GM12892 (cell line): ENCODE data around the gene CHAC1.

Experiments
- DNase-seq: peaks from one replicate; pipeline ENCODE4 v3.0.0; 2011; ENCODE audit not compliant: insufficient read length
- FAIRE-seq: peaks from 2 replicates; lab custom pipeline; 2011; peaks lifted over from hg19 to GRCh38; lab: Jason Lieb, UNC
- POLR2A ChIP-seq: IDR thresholded peaks from 2 replicates; pipeline ENCODE4 v1.6.1; 2011; ENCODE audit warnings: low read depth, low read length, control low read depth
- POLR2AphosphoS5 ChIP-seq: IDR thresholded peaks from 2 replicates; pipeline ENCODE4 v1.6.1; 2011; ENCODE audit warnings: low read depth, low read length, control low read depth
- TAF1 ChIP-seq: IDR thresholded peaks from 2 replicates; pipeline ENCODE4 v1.6.1; 2011; ENCODE audit warnings: low read depth, mild to moderate bottlenecking, control low read depth, low read length, borderline replicate concordance

Gene CHAC1

DNA sequence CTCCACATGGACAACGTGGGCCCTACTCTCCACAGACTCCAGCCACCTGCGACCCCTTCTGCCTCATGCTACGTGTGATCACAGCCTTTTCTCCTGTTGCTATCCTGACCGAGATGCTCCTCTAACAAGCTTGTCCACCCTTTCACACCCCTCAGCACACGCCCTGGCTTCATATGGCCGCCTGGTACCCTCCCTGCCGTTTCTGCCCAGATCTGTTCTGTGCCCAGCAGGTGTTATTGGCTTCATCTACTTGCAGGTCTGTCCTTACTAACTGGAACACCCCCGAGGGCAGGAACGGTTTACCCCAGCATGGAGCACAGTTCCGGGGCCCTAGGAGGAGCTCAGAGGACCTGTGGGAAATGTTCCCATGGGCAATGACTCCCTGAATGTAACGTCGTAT is 9.9 kb downstream of the CHAC1 start:
- FAIRE-seq (no peak), DNase-seq (no peak)
- no peak for TF ChIP-seq POLR2A
- no peak for TF ChIP-seq POLR2AphosphoS5

DNA sequence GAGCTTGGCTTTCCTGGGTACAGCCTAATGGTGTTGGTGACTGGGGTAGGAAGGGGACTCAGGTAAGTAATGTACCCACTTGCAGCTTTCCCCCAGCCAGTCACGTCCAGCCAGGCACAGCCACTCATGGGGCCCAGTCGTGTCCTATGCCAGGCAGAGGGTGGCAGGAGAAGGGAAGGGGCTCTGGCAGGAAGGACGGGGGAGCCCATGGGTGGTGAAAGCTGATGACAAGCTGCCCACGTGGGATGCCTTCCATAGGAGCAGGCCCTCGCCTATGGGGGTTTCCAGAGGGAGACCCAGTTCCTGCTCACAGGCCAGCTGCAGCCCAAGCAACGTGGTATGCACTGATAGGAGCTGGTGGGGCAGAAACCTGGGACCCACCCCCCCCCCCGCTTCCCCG is 10.7 kb downstream of the CHAC1 start:
- TF ChIP-seq TAF1, result no peak
- no peak for TF ChIP-seq POLR2A
- TF ChIP-seq POLR2AphosphoS5, result no peak
- no peak for FAIRE-seq
- DNase-seq, result no peak

DNA sequence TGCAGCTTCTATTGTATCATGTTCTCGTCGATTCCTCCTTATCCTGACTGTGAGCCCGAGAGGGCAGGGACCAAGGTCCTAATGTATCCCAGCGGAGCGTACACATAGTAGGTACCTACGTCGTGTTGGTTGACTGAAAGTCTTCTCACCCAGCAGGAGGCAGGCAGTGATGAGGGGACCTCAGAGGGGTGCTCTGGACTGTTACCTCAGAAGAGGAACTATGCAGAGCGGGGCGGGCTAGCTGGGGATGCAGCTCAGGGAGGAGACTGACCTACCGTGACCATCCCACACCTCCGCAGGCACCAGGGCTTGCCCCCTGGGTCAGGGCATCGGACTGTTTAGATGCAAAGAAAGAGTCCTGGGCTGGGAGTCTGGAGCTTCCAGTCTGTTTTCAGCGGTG is 11.4 kb downstream of the CHAC1 start:
- TF ChIP-seq POLR2A, result no peak
- no peak for TF ChIP-seq POLR2AphosphoS5
- no peak for TF ChIP-seq TAF1
- FAIRE-seq (no peak), DNase-seq (no peak)

- FAIRE-seq (no peak), DNase-seq (no peak)
- TF ChIP-seq POLR2A, result no peak
- no peak for TF ChIP-seq POLR2AphosphoS5
- TF ChIP-seq TAF1, result no peak
Observed at GRCh38 chr15:40968290-40969085, 15.2 kb downstream of the CHAC1 start.

GRCh38 chr15:40969363-40969762 is 16.1 kb downstream of the CHAC1 start:
- FAIRE-seq (no peak), DNase-seq (no peak)
- TF ChIP-seq POLR2AphosphoS5, result no peak
- no peak for TF ChIP-seq POLR2A
- TF ChIP-seq TAF1, result no peak

DNA sequence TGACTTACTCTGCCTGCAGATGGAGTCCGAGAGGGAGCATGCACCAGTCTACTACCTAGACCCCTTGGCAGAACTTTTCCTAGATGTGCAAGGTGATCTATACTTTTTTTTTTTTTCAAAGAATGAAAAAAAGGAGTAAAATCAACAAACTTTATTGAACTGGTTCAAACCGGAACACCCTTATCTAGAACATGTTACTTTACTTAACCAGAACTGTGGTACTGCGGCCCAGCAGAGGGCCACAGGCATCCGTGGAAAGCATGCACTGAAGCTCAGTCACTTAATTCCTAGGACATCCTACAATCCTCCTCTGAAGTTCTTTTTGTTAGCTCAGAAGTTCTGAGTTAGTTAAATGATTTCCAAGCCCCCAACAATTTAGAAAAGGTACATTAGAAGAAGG is 21.6 kb downstream of the CHAC1 start:
- FAIRE-seq (no peak), DNase-seq (no peak)
- no peak for TF ChIP-seq TAF1
- no peak for TF ChIP-seq POLR2AphosphoS5

- DNase-seq, result no peak
- TF ChIP-seq POLR2AphosphoS5 (no peak), TAF1 (no peak), POLR2A (no peak)
- FAIRE-seq, result no peak
Observed at GRCh38 chr15:40976819-40977218, 23.5 kb downstream of the CHAC1 start.

GRCh38 chr15:40978141-40978540 is 24.9 kb downstream of the CHAC1 start:
- DNase-seq (no peak), FAIRE-seq (no peak)
- TF ChIP-seq POLR2AphosphoS5 (no peak), POLR2A (no peak), TAF1 (no peak)

DNA sequence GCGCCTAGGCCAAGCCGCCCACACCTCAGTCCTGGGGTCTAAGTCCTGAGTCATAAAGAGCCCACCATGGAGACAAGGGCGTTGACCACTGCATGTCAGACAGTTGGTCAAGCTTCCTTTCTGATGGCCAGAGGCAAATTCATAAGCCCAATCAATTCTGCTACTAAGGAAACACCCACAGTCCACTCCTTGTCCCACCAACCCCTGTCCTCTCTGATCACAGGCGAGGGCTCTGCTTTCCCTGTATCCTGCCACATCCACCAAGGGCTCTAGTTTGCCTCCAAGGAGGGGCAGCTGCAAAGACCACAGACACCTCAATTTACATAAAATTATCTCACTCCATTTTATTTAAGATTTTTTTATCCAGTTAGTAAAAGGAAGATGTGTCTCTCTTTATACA is 25.3 kb downstream of the CHAC1 start:
- no peak for FAIRE-seq
- TF ChIP-seq TAF1 (no peak), POLR2AphosphoS5 (no peak), POLR2A (no peak)
- no peak for DNase-seq

DNA sequence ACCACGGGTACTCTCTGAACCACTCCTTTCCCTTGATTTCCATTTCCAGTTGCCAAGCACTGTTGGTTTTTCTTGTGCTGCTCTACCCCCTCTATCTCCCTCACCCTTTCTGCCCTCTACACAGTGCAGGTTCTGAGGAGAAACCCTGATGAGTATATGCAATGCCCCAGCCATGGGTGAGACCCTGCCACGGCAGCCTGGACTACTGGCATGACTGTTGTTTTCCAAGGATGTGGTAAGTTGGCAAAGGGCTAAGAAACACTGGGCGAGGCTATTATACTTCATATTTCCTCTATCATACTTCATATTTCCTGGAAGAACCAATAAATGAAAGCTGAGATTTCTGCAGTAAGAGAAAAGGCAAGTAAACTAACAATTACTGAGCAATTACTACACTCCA is 27.9 kb downstream of the CHAC1 start:
- TF ChIP-seq POLR2AphosphoS5 (no peak), POLR2A (no peak), TAF1 (no peak)
- FAIRE-seq, result no peak
- DNase-seq, result no peak

DNA sequence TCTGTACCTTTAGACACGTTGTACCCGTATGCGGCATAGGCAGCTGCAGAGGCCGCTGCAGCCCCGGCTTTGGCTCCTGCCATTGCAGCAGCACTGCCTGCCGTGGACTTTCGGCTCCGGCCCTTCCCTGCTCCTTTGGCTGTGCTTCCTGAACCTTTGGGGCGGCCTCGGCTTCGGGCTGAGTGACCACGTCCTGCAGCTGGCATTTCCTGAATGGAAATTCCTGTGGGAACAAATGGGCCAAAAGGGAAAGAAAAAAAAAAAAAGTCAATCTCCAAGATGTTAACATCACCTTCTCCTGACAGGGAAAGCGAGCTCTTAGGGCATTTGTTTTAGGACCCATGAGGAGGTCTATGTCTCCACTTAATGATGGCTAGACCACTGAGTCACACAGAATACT is 29.6 kb downstream of the CHAC1 start:
- TF ChIP-seq TAF1 (no peak), POLR2AphosphoS5 (no peak), POLR2A (no peak)
- no peak for DNase-seq
- no peak for FAIRE-seq

GRCh38 chr15:40984406-40984805 is 31.1 kb downstream of the CHAC1 start:
- TF ChIP-seq TAF1 (no peak), POLR2AphosphoS5 (no peak), POLR2A (no peak)
- DNase-seq, result no peak
- no peak for FAIRE-seq
